OCI-LY3 (cell line): ENCODE measurements around the gene SPOP.

Source experiments
- H2AFZ ChIP-seq: fragments of 200-600, 300-600 bp; shearing (Covaris generic); 2 replicates; pipeline ENCODE4 v1.6.0; 2014; ENCODE audit warnings: antibody characterized with exemption, low read depth, low read length
- H3K27ac ChIP-seq: fragments of 200-600, 300-600 bp; sonication (generic); 2 replicates; pipeline ENCODE4 v1.5.1; 2014; ENCODE audit warnings: mild to moderate bottlenecking, low read length, moderate library complexity, mixed read lengths
- H3K27me3 ChIP-seq: fragments of 200-600, 300-600 bp; sonication (generic); 2 replicates; pipeline ENCODE4 v1.6.1; 2014; ENCODE audit warnings: low read depth, low read length, mixed read lengths
- H3K36me3 ChIP-seq: fragments of 200-600, 300-600 bp; sonication (generic); replicated peaks from 2 replicates; pipeline ENCODE3; 2014; ENCODE audit warnings: low read depth, low read length, mixed read lengths
- H3K4me1 ChIP-seq: fragments of 300-600, 200-600 bp; sonication (generic); 2 replicates; pipeline ENCODE4 v1.6.1; 2014; ENCODE audit warnings: low read length, mixed read lengths
- H3K4me2 ChIP-seq: fragments of 200-600, 300-600 bp; sonication (generic); 2 replicates; pipeline ENCODE4 v1.6.1; 2014; ENCODE audit warnings: low read length, mixed read lengths
- H3K4me3 ChIP-seq: fragments of 300-600, 200-600 bp; sonication (generic); 2 replicates; pipeline ENCODE4 v1.5.1; 2014; ENCODE audit warnings: antibody characterized with exemption, mild to moderate bottlenecking, low read length, moderate library complexity
- H3K79me2 ChIP-seq: fragments of 300-600, 200-600 bp; shearing (Covaris generic); 2 replicates; pipeline ENCODE4 v1.6.1; 2014; ENCODE audit warnings: mild to moderate bottlenecking, low read length, mixed read lengths
- H3K9ac ChIP-seq: fragments of 300-600, 200-600 bp; shearing (Covaris generic); 2 replicates; pipeline ENCODE4 v1.6.0; 2014; ENCODE audit warnings: mild to moderate bottlenecking, low read length, moderate library complexity
- H3K9me3 ChIP-seq: fragments of 200-600, 300-600 bp; shearing (Covaris generic); 2 replicates; pipeline ENCODE4 v1.6.1; 2014; ENCODE audit warnings: low read length, mixed read lengths; ENCODE audit not compliant: insufficient read depth
- H4K20me1 ChIP-seq: fragments of 200-600, 300-600 bp; sonication (generic); 2 replicates; pipeline ENCODE4 v1.6.1; 2016; ENCODE audit warnings: low read length, mixed read lengths; ENCODE audit not compliant: insufficient read depth
- EZH2phosphoT487 ChIP-seq: fragments of 200-600 bp; shearing (Covaris generic); IDR thresholded peaks from 2 replicates; pipeline ENCODE4 v1.6.1; 2018; ENCODE audit warnings: antibody characterized with exemption, mixed run types, low read depth
- TF ChIP-seq, protein P1 (sequence below): fragments of 200-600, 300-600 bp; sonication (generic); IDR thresholded peaks from 2 replicates; pipeline ENCODE4 v1.5.1; 2014; ENCODE audit warnings: antibody characterized with exemption, low read length, low read depth

SPOP gene

DNA sequence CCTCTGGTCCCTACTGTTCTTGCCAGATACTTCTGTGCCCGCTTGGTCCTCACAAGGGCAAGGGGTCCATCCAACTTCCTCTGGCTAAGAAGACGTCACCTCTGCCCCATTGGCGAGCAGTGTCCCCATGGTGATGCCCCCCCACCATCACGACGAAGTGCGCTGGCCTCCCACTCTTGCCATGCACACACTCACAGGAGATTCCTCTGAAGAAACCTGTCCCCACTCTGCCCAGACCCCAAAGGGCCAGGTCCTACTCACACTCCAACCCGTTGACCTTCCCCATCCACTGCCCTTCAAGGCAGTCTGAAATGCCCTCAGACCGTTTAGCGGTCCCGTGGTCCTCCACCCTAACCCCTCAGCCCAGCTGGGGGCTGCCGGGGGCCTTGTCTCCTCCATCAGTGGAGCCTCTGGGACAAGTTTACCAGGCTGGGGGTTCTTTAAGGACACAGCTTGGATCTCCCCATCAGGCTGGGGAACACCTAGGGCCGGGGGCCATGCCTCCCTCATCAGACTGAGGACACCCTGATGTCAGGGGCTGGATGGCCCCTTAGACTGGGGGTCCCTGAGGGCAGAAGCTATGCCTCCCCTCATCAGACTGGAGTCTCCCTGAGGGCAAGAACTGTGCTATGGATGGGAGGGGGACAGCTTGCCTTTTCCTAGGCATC lies 95.7 kb downstream of the SPOP start:
- Histone ChIP-seq H2AFZ (no peak overlapping the region), H3K9ac (no peak overlapping the region), H3K79me2 (no peaks in the 10 kb centered on the region), H3K4me1 (peaks cover 12% of the 10 kb centered on the region), H3K4me2 (no peak overlapping the region), H4K20me1 (no peaks in the 10 kb centered on the region), H3K9me3 (no peaks in the 10 kb centered on the region), H3K27me3 (no peaks in the 10 kb centered on the region), H3K4me3 (no peak overlapping the region), H3K36me3 (no peaks in the 10 kb centered on the region), H3K27ac (no peak overlapping the region)
- TF ChIP-seq, protein P1, sequence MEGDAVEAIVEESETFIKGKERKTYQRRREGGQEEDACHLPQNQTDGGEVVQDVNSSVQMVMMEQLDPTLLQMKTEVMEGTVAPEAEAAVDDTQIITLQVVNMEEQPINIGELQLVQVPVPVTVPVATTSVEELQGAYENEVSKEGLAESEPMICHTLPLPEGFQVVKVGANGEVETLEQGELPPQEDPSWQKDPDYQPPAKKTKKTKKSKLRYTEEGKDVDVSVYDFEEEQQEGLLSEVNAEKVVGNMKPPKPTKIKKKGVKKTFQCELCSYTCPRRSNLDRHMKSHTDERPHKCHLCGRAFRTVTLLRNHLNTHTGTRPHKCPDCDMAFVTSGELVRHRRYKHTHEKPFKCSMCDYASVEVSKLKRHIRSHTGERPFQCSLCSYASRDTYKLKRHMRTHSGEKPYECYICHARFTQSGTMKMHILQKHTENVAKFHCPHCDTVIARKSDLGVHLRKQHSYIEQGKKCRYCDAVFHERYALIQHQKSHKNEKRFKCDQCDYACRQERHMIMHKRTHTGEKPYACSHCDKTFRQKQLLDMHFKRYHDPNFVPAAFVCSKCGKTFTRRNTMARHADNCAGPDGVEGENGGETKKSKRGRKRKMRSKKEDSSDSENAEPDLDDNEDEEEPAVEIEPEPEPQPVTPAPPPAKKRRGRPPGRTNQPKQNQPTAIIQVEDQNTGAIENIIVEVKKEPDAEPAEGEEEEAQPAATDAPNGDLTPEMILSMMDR, result no peak
- no peak for TF ChIP-seq EZH2phosphoT487

DNA sequence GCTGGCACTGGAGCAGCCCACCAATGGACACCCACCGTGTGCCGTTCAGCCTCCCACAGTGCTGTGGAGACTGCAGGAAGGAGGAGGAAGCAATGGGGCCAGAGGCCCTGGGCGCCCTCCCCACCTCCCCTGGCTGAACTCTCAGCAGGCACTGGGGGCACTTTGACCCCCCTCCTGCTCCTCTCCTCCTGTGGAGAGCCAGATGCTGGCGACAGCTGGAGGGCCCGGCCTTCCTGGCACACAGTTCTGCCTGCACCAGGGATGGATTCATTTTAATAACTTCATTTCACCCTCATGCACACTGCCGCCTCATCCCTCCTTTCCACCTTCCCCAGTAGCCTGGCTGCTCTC lies 96.3 kb downstream of the SPOP start:
- no peaks in the 10 kb centered on the region for H4K20me1 ChIP-seq
- H3K36me3 ChIP-seq, result no peaks in the 10 kb centered on the region
- no peak for TF ChIP-seq EZH2phosphoT487
- TF ChIP-seq, protein P1, result no peak
- no peak overlapping the region for H3K9ac ChIP-seq
- H3K4me1 ChIP-seq, result peaks cover 12% of the 10 kb centered on the region
- no peak overlapping the region for H3K4me3 ChIP-seq
- H3K79me2 ChIP-seq, result no peaks in the 10 kb centered on the region
- no peak overlapping the region for H3K4me2 ChIP-seq
- no peak overlapping the region for H2AFZ ChIP-seq
- H3K27me3 ChIP-seq, result no peaks in the 10 kb centered on the region
- no peaks in the 10 kb centered on the region for H3K9me3 ChIP-seq
- H3K27ac ChIP-seq, result no peak overlapping the region

DNA sequence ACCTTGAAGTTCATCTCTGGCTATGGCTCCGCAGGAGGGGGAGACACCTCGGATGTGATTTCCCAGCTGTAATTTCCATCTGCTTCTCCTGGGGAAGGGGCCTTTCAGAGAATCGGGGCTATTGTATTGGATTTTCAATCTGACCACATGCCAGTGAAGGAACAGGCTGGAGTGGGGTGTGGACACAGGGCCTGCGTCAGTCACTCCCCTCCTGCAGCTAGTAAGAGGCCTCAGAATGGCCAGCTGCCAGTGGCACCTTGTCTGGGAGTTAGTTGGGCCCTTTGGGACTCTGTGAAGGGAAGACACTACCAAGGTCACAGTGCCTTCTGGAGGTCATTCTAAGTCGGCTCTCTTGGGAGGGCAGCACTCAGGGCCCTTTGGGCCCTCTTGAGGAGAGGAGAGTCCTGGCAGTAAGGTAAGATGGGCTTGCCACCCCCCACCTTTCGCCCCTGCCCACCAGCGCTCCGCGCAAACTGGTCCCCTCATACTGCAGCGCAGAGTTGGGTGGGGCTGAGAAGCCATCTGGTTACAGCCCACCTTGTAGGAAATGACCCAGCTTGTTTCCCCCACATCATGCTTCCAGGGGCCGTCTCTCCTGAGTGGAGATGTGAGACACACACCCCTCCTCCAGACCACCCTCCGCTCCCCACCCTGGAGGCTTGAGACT lies 96.8 kb downstream of the SPOP start:
- Histone ChIP-seq H3K9ac (no peak overlapping the region), H3K27me3 (no peaks in the 10 kb centered on the region), H4K20me1 (no peaks in the 10 kb centered on the region), H3K4me2 (no peak overlapping the region), H3K27ac (no peak overlapping the region), H3K4me1 (peaks cover 12% of the 10 kb centered on the region), H3K79me2 (no peaks in the 10 kb centered on the region), H2AFZ (no peak overlapping the region), H3K36me3 (no peaks in the 10 kb centered on the region), H3K9me3 (no peaks in the 10 kb centered on the region), H3K4me3 (no peak overlapping the region)
- TF ChIP-seq, protein P1, result no peak
- TF ChIP-seq EZH2phosphoT487, result no peak

DNA sequence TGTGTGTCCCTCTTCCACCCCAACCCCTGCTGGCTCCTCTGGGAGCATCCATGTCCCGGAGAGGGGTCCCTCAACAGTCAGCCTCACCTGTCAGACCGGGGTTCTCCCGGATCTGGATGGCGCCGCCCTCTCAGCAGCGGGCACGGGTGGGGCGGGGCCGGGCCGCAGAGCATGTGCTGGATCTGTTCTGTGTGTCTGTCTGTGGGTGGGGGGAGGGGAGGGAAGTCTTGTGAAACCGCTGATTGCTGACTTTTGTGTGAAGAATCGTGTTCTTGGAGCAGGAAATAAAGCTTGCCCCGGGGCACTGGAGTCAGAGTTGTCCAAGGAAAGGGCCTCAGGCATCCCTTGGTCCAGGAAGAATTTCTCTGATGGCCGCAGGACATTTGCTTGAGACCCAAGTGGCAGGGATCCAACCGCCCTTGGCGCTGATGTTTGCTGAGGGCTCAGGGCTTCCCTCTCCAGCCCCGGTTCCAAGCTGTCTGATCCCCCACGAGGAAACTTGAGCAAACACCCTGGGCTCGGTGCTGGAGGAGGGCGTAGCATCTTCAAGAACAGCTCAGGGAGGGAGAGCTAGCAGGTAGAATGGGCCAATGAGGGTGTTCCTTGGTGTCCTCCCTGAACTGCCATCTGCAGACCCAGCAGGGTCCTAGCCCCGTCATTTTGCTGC lies 97.7 kb downstream of the SPOP start:
- H3K27me3 ChIP-seq, result no peaks in the 10 kb centered on the region
- H3K27ac ChIP-seq, result no peak overlapping the region
- H3K4me2 ChIP-seq, result no peak overlapping the region
- no peaks in the 10 kb centered on the region for H3K36me3 ChIP-seq
- no peaks in the 10 kb centered on the region for H3K9me3 ChIP-seq
- no peak for TF ChIP-seq EZH2phosphoT487
- TF ChIP-seq, protein P1, result no peak
- no peak overlapping the region for H2AFZ ChIP-seq
- H4K20me1 ChIP-seq, result no peaks in the 10 kb centered on the region
- no peaks in the 10 kb centered on the region for H3K79me2 ChIP-seq
- H3K9ac ChIP-seq, result no peak overlapping the region
- H3K4me3 ChIP-seq, result no peak overlapping the region
- H3K4me1 ChIP-seq, result peaks cover 12% of the 10 kb centered on the region
